Measurements from ENCODE around the gene BRME1.

DNA sequence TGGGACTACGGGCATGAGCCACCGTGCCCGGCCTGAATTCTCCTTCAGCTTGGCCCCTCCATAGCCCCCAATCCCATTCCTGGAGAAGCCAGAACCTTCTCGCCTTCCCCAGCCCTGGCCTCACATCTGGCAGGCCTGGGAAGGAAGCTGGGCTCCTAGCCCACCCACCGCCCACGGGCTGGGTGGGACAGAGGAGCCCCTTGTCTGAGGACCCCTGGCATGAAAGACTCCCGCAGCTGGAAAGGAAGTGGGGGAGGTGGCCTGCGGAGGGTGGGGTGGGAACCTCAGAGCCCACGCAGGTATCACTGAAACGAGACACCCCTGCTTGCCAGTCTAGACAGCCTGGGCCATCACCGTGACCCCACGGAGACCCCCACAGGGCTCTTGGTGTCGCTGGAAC lies 36.6 kb downstream of the BRME1 start:
- TF ChIP-seq, protein P1, sequence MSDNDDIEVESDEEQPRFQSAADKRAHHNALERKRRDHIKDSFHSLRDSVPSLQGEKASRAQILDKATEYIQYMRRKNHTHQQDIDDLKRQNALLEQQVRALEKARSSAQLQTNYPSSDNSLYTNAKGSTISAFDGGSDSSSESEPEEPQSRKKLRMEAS (IDR thresholded peaks at IDR 0.05): no peak
- TF ChIP-seq, protein P2, sequence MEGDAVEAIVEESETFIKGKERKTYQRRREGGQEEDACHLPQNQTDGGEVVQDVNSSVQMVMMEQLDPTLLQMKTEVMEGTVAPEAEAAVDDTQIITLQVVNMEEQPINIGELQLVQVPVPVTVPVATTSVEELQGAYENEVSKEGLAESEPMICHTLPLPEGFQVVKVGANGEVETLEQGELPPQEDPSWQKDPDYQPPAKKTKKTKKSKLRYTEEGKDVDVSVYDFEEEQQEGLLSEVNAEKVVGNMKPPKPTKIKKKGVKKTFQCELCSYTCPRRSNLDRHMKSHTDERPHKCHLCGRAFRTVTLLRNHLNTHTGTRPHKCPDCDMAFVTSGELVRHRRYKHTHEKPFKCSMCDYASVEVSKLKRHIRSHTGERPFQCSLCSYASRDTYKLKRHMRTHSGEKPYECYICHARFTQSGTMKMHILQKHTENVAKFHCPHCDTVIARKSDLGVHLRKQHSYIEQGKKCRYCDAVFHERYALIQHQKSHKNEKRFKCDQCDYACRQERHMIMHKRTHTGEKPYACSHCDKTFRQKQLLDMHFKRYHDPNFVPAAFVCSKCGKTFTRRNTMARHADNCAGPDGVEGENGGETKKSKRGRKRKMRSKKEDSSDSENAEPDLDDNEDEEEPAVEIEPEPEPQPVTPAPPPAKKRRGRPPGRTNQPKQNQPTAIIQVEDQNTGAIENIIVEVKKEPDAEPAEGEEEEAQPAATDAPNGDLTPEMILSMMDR (IDR thresholded peaks at IDR 0.05 in 2 of 3, conservative IDR thresholded peaks at IDR 0.05 in 1 of 3; ENCODE audit: borderline replicate concordance in 1 of 3, insufficient read depth in 1 of 3, low read depth in 2 of 3, low read length in 2 of 3): no peak
- TF ChIP-seq TCF7L2 (IDR thresholded peaks at IDR 0.05; ENCODE audit: borderline replicate concordance, extremely low read depth, insufficient read depth, insufficient read length) (no peak), POLR2AphosphoS5 (IDR thresholded peaks at IDR 0.05; ENCODE audit: low read depth, low read length) (no peak), POLR2A (IDR thresholded peaks at IDR 0.05; ENCODE audit: borderline replicate concordance, extremely low read depth, insufficient read depth, insufficient read length) (no peak), RAD21 (IDR thresholded peaks at IDR 0.05; ENCODE audit: low read depth) (no peak), SIN3A (IDR thresholded peaks at IDR 0.05; ENCODE audit: low read depth) (no peak), JUND (IDR thresholded peaks at IDR 0.05) (no peak), ATF3 (IDR thresholded peaks at IDR 0.05) (no peak), ELF1 (IDR thresholded peaks at IDR 0.05; ENCODE audit: borderline replicate concordance, low read depth) (no peak), YY1 (IDR thresholded peaks at IDR 0.05; ENCODE audit: extremely low read depth, insufficient replicate concordance, low read depth, low read length) (no peak), CBX3 (IDR thresholded peaks at IDR 0.05; ENCODE audit: low read depth) (no peak)
